Measurements from ENCODE around the gene NEFH. TPM values are rescaled to one million over a fixed set of nuclear protein-coding genes. Genes with fewer than 3 reads are reported as not detected.

Gene NEFH
- total RNA-seq, 1 donor from 2014 or later = 0.12 TPM

- ATAC-seq = no peak
These were observed 56.4 kb downstream of the NEFH start for GRCh38 chr22:29536411-29536810.

GRCh38 chr22:29539105-29539504, 59.1 kb downstream of the NEFH start:
- ATAC-seq = no peak
- no peak for DNase-seq
- intact Hi-C loops (cut with micrococcal nuclease) = no loop called here

More at GRCh38 chr22:29536411-29536810, 56.4 kb downstream of the NEFH start:
- no peak for DNase-seq
- intact Hi-C loops (cut with micrococcal nuclease) = no loop called here

Other genes starting within 250 kb of the NEFH start
- gene RHBDD3, start 212.2 kb upstream of the NEFH start, total RNA-seq = 16.6 TPM
- gene EWSR1, start 211.9 kb upstream of the NEFH start, total RNA-seq = 121 TPM
- 23.2 TPM for gene GAS2L1, start 173.6 kb upstream of the NEFH start, total RNA-seq
- 1.2 TPM for gene RASL10A, start 164.5 kb upstream of the NEFH start, total RNA-seq
- gene AP1B1, start 91.6 kb upstream of the NEFH start, total RNA-seq = 30.0 TPM
- gene RFPL1, start 41.6 kb upstream of the NEFH start, total RNA-seq = not detected
- 41.5 TPM for gene THOC5, start 73.5 kb downstream of the NEFH start, total RNA-seq
- gene NIPSNAP1, start 100.9 kb downstream of the NEFH start, total RNA-seq = 18.3 TPM
- gene NF2, start 123.4 kb downstream of the NEFH start, total RNA-seq = 53.8 TPM
- not detected for gene CABP7, start 239.8 kb downstream of the NEFH start, total RNA-seq